Osteocyte (in vitro differentiated cells): ENCODE measurements around the gene HLTF. TPM values are rescaled to one million over a fixed set of nuclear protein-coding genes. Genes with fewer than 3 reads are reported as not detected.

Experiments used
- DNase-seq: peaks from one replicate; pipeline ENCODE4 v3.0.0; 2021; ENCODE audit warnings: mixed read lengths; ENCODE audit not compliant: unreplicated experiment; ENCODE audit errors: extremely low spot score
- H3K27ac Mint-ChIP-seq: one replicate; pipeline ENCODE4 v1.8.0; 2021; ENCODE audit warnings: mild to moderate bottlenecking, mixed read lengths; ENCODE audit not compliant: unreplicated experiment
- H3K27me3 Mint-ChIP-seq: one replicate; pipeline ENCODE4 v1.8.0; 2021; ENCODE audit warnings: mixed read lengths; ENCODE audit not compliant: unreplicated experiment
- H3K36me3 Mint-ChIP-seq: one replicate; pipeline ENCODE4 v1.8.0; 2021; ENCODE audit warnings: mixed read lengths; ENCODE audit not compliant: unreplicated experiment
- H3K4me1 Mint-ChIP-seq: one replicate; pipeline ENCODE4 v1.8.0; 2021; ENCODE audit warnings: mixed read lengths; ENCODE audit not compliant: unreplicated experiment
- H3K4me3 Mint-ChIP-seq: one replicate; pipeline ENCODE4 v1.8.0; 2021; ENCODE audit warnings: mild to moderate bottlenecking, moderate library complexity, mixed read lengths; ENCODE audit not compliant: unreplicated experiment
- H3K9me3 Mint-ChIP-seq: one replicate; pipeline ENCODE4 v1.8.0; 2021; ENCODE audit warnings: mixed read lengths; ENCODE audit not compliant: unreplicated experiment
- total RNA-seq: library from RNA; stranded (reverse); gene quantifications from 2 replicates; pipeline ENCODE4 v1.2.1, GENCODE V29; 2021
- TF ChIP-seq, protein P1 (sequence below): fragments of 200-600 bp; sonication (generic); IDR thresholded peaks from 2 replicates; pipeline ENCODE4 v1.5.0; 2021; ENCODE audit warnings: antibody characterized with exemption, mild to moderate bottlenecking, moderate library complexity

The HLTF gene
- total RNA-seq, 1 donor from 2014 or later: 29.2 TPM

DNA sequence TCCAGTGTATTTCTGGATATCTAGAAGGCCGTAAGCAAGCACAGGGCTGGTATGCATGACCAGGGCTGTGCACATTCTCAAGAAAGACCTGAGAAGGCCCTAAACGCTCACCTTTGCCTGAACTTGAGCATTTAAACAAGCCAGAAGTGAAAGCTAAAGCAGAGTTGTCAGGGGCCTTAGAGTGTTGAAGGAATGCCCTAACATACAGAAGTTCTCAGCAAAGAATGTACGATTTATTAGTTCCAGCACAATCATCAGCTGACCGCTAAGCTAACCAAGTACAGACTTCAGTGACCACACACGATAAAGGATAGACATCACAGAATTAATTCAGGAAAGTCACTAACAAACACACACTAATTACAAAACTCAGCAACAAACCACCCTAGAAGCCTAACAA lies 8.7 kb downstream of the HLTF start:
- peaks cover 22% of the 10 kb centered on the region for H3K36me3 Mint-ChIP-seq
- H3K9me3 Mint-ChIP-seq: no peaks in the 10 kb centered on the region
- no peak for DNase-seq
- H3K4me3 Mint-ChIP-seq: no peak overlapping the region
- no peak overlapping the region for H3K27ac Mint-ChIP-seq
- H3K4me1 Mint-ChIP-seq: peaks cover 15% of the 10 kb centered on the region
- TF ChIP-seq, protein P1, sequence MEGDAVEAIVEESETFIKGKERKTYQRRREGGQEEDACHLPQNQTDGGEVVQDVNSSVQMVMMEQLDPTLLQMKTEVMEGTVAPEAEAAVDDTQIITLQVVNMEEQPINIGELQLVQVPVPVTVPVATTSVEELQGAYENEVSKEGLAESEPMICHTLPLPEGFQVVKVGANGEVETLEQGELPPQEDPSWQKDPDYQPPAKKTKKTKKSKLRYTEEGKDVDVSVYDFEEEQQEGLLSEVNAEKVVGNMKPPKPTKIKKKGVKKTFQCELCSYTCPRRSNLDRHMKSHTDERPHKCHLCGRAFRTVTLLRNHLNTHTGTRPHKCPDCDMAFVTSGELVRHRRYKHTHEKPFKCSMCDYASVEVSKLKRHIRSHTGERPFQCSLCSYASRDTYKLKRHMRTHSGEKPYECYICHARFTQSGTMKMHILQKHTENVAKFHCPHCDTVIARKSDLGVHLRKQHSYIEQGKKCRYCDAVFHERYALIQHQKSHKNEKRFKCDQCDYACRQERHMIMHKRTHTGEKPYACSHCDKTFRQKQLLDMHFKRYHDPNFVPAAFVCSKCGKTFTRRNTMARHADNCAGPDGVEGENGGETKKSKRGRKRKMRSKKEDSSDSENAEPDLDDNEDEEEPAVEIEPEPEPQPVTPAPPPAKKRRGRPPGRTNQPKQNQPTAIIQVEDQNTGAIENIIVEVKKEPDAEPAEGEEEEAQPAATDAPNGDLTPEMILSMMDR: no peak
- H3K27me3 Mint-ChIP-seq: no peaks in the 10 kb centered on the region

DNA sequence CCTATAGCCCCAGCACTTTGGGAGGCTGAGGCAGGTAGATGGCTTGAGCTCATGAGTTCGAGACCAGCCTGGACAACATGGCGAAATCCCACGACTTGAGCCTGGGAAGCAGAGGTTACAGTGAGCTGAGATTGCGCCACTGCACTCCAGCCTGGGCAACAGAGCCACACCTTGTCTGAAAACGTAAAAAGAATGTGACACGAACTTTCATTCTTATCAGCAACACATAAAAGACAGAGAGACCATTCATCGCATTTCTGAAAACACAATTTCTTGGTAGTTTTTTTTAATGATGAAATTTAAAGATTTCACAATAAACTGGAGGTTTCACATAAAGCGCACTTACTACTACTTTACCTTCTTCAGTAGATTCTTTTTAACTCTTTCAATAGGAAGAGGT lies 18.4 kb downstream of the HLTF start:
- no peak for DNase-seq
- no peak overlapping the region for H3K4me3 Mint-ChIP-seq
- H3K4me1 Mint-ChIP-seq: no peaks in the 10 kb centered on the region
- TF ChIP-seq, protein P1: no peak
- no peaks in the 10 kb centered on the region for H3K27me3 Mint-ChIP-seq
- H3K27ac Mint-ChIP-seq: no peak overlapping the region
- H3K36me3 Mint-ChIP-seq: peaks cover 43% of the 10 kb centered on the region
- H3K9me3 Mint-ChIP-seq: no peaks in the 10 kb centered on the region

DNA sequence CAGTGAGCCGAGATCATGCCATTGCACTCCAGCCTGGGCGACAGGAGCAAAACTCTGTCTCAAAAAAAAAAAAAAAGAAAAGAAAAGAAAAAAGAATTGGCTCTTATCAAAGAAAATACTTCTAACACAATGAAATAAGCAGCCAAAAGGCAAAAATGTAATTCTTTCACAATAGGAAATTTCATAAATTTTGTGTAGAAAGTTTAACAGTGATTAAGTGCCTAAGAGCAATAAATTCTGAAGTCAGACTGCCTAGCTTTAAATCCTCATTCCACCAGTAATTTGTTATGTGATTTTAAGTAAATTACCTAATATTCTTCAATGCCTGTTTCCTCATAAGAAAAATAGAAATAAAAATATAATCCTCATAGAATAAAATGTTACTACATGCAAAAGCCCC lies 24.6 kb downstream of the HLTF start:
- Mint-ChIP-seq H3K27me3 (no peaks in the 10 kb centered on the region), H3K9me3 (no peaks in the 10 kb centered on the region), H3K36me3 (peaks cover 53% of the 10 kb centered on the region), H3K4me3 (no peak overlapping the region), H3K27ac (no peak overlapping the region), H3K4me1 (no peaks in the 10 kb centered on the region)
- TF ChIP-seq, protein P1: no peak
- DNase-seq: no peak

DNA sequence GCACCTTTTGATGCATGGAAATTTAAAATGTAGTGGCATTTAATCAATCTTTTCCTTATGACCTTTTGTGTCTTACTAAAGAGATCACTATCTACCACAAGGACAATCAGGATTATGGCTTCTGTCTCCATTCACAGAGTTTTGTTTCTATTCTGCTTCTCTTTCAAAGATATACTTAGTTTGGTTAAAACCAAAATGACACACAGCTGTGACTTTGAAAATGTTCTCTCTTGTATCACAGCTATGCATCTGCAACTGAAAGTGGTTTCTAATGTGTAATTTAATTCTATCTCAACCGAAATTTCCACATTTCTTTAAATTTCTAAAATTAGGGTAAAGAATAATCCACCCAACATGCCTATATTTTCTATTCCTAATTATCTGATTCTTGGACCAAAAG lies 27.7 kb downstream of the HLTF start:
- H3K27me3 Mint-ChIP-seq: no peaks in the 10 kb centered on the region
- no peak overlapping the region for H3K4me3 Mint-ChIP-seq
- TF ChIP-seq, protein P1: no peak
- H3K27ac Mint-ChIP-seq: no peak overlapping the region
- no peaks in the 10 kb centered on the region for H3K4me1 Mint-ChIP-seq
- H3K9me3 Mint-ChIP-seq: no peaks in the 10 kb centered on the region
- DNase-seq: no peak
- peaks cover 59% of the 10 kb centered on the region for H3K36me3 Mint-ChIP-seq

DNA sequence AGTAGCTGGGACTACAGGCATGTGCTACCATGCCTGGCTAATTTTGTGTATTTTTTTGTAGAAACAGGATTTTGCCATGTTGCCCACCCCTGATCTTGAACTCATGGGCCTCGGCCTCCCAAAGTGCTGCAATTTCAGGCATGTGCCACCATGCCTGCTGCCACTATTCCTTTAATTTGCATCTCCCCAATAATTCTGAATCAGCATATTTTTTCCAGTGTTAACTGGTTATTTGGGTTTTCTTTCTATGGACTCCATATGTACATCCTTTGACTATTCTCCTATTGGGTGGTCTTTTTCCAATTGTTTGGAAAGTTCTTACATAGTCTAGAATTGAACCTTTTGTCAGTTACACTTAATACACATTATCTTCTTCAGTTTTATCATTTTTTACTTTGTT lies 28.1 kb downstream of the HLTF start:
- Mint-ChIP-seq H3K27ac (no peak overlapping the region), H3K4me3 (no peak overlapping the region), H3K4me1 (no peaks in the 10 kb centered on the region), H3K27me3 (no peaks in the 10 kb centered on the region), H3K9me3 (no peaks in the 10 kb centered on the region), H3K36me3 (peaks cover 60% of the 10 kb centered on the region)
- TF ChIP-seq, protein P1: no peak
- DNase-seq: no peak
